GM10847 (cell line): ENCODE data around the gene TSHZ2.

ENCODE experiments used
- POLR2A ChIP-seq: IDR thresholded peaks from 2 replicates; pipeline ENCODE4 v1.6.1; 2011; ENCODE audit not compliant: insufficient read length; ENCODE audit errors: extremely low read depth

TSHZ2 gene

DNA sequence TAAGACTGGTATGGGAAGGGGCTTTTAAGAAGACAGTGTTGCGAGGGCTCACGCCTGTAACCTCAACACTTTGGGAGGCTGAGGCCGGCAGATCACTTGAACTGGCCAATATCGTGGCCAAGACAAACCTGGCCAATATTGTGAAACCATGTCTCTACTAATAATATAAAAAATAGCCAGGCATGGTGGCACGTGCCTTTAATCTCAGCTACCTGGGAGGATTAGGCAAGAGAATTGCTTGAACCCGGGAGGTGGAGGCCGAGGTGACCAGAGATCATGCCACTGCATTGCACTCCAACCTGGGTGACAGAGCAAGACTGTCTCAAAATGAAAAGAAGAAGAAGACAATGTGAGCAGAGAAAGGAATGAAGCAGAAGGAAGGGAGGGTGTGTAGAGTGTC lies 242.2 kb downstream of the TSHZ2 start:
- no peak for TF ChIP-seq POLR2A

DNA sequence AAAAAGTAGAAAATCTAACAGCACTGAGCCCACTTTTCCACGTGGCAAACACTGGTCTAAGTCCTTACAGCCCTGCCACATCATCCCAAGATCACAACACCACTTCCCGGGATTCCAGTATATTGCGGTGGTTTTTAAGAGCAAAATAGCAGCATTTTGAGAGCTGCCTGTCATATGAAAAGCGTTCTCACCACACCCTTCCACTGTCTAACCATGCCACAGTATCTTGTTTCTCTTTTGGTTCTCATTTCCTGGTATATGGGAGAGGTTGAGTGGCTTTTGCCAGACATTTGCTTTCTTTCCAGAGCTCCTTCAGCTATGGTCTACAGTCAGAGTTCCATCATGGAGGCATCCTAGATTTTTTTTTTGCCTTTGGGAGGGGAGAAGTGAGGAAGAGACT lies 243.0 kb downstream of the TSHZ2 start:
- TF ChIP-seq POLR2A: no peak

DNA sequence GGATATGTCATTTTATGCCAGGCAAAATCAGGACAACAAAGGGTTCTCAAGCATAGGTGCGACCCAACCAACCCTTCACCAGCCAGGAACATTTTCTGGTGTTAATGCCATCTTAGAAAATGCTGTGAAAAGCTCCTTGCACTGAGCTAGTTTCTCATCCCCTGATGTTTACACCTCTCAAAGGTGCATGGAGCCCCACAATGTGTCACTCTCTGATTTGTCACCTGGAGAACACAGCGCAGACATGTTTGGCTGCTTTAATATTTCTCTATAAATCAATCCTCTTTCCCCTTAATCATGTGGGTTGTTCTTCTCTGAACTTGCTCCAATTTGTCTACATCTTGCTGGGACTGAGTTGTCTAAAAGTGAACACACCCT lies 244.3 kb downstream of the TSHZ2 start:
- no peak for TF ChIP-seq POLR2A

DNA sequence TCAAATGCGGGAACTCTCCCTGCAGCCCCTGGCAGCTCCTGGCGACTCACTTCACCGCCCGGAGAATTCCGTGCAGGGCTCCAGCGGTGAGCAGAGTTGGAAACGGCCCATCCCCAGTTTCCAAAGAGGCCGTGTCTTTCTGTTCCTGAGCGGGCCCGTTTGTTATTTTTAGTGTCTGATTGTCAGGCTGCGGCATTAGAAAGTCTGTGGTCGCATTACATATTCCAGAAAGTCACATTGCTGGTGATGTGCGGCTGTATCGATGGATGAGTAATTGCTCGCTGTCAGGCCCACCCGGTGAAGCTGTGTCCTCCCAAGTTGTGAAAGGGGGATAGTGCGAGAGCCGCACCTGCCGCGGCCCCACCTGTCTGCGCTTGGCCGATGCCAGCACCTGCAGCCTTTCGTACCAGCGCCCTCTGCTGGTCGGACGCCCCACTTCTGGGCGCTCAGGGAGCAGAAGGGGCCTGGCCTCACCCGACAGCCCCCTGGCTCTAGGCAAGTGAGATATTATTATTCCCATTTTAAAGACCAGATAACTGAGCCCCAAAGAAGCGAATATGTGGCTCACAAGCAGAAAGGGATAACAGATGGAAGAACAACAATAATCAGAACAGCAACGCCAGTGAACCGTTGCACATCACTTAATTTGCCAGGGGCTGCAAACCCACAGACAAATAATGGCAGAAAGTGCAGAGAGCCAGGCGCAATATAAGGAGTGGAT lies 244.9 kb downstream of the TSHZ2 start:
- no peak for TF ChIP-seq POLR2A

DNA sequence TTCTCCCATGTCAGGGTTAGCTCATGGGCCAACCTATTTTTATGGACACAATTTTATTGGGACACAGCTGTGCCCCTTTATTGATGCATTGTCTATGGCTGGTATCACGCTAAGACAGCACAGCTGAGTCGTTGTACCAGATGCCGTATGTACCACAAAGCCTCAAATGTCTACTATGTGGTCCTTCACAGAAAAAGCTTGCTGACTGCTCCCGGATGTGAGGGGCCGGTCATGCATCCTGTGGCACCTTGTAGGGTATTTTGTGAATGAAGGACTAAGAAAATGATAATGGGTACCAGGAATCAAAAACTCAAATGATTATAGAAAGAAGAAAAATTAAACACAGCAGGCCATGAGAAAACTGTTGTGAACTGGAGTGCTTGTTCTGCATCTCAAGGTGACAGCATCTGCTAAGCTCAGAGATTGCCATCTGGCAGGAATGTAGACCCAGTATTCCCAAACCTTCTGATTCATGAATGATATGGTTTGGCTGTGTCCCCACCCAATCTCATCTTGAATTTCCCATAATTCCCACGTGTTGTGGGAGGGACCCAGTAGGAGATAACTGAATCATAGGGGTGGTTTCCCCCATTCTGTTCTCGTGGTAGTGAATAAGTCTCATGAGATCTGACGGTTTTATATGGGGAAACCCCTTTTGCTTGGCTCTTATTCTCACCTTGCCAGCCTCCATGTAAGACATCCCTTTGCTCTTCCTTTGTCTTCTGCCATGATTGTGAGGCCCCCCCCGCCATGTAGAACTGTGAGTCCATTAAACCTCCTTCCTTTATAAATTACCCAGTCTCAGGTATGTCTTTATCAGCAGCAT lies 248.5 kb downstream of the TSHZ2 start:
- TF ChIP-seq POLR2A: no peak

DNA sequence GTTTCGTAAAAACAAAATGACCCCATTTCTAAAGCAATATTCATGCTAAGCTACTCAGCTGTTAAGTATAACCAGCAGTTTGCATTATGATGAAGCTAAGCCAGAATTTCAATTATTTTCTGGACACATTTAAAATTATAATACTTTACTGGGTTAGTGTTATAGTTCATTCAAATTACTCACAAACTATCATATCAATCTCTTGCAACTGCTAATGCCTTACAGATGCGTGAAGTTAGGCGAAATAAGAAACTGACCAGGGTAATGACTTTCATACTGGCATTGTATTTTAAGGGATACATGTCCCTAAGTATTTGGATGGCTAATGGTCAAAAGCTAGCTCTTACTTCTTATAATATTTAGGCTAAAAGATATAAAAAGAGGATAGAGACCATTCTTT lies 249.6 kb downstream of the TSHZ2 start:
- TF ChIP-seq POLR2A: no peak

DNA sequence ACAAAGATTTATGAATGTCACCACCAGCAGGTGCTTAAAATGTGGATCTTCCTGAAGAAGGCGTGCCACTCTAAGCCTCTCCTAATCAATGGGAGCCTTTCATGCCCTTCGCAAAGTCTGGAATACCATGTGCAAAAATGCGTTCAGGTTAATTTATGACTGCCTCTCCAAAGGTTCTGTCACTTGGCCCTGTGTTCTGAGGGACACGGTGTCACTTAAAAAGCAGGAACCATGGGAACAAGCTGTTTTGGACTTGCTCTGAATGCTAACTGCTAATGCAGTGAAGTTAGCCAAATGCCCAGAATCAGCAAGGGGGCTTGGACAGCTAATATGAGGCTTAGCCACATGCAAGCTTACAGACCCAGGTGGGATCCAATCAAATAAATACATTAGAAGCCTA lies 250.3 kb downstream of the TSHZ2 start:
- no peak for TF ChIP-seq POLR2A

DNA sequence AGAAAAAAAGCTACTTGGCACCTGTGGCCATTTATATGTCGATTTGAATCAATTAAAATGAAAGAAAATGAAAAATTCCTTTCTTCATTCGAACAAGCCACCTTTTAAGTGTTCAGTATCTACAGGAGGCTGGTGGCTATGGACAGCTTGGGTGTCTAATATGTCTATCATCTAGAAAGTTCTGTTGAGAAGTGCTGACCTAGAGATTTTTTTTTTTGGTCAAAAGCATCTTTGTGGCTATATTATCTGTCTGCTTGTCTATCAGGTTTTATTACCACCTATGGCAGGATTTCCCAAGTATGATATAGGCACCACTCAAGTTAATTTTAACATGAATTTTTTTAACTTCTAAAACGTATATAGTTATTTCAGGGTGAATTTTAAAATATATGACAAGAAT lies 250.8 kb downstream of the TSHZ2 start:
- TF ChIP-seq POLR2A: no peak

DNA sequence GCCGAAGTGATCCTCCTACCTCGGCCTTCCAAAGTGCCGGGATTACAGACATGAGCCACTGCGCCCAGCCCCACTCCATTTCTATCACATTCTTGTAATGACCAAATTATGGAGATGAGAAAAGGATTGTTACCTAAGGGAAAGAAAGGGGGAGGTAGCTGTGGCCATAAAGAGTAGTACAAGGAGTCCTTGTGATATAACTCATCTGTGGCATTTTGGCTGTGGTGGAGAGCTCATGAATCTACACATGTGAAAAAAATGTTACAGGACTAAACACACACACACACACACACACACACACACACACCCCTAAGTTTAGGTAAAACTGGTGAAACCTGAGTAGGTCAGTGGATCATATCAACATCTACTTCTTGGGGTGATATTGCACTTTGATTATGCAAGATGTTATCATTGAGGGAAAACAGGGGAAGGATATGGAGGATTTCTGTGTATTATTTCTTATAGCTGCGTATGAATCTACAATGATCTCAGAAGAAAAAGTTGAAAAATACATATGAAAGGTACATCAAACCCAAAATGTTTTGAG lies 251.5 kb downstream of the TSHZ2 start:
- TF ChIP-seq POLR2A: no peak

DNA sequence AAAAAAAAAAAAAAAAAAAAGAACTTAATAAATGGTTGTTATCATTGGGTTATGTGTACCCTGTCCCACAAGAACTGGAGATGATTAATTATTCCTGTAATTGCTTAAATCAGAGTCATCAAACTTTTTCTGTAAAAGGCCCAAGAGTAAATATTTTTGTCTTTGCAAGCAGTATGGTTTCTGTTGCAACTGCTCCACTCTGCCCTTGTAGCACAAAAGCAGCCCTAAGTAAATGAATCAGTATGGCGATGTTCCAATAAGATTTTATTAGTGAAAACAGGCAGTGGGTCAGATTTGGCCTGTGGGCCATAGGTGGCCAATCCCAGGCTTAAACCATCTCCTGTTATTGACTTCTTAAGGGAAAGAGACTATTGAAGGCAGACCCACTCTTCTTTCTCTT lies 252.7 kb downstream of the TSHZ2 start:
- TF ChIP-seq POLR2A: no peak

DNA sequence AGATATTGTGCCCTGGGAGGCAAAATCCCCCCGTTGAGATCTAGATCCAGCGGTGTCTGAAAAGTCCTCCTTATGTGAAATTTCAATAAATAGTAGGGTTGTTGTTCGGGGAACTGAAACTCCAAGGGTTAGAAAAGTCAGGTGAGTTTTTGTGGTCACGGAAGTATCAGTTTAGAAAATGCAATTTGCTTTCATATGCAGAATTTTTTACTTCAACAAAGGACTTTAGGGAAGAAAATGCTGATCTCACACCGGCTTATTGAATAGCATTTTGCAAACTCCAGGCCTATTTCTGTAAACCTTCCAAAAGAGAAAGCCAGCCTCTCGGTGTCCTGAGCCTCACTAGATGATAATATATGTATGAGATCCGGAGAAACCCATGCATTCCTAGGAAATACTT lies 254.7 kb downstream of the TSHZ2 start:
- TF ChIP-seq POLR2A: no peak

DNA sequence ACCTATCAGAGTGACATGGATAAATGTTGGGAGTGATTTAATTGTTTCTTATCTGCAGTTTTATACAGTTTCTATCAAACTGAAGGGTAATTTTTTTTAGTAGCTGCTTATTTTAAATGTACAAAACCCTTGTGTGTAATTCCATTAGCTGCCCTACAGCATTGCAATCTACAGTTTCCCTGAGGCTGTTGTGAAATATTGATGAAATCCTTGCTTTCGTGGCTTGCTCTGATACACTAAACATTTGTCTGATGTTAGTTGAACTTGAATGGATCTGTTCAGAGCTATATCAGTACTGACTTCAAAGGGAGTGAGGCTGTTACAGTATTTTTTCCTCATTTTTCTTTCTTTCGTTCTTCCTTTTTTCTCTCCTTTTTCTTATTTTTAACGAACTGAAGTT lies 255.4 kb downstream of the TSHZ2 start:
- TF ChIP-seq POLR2A: no peak

DNA sequence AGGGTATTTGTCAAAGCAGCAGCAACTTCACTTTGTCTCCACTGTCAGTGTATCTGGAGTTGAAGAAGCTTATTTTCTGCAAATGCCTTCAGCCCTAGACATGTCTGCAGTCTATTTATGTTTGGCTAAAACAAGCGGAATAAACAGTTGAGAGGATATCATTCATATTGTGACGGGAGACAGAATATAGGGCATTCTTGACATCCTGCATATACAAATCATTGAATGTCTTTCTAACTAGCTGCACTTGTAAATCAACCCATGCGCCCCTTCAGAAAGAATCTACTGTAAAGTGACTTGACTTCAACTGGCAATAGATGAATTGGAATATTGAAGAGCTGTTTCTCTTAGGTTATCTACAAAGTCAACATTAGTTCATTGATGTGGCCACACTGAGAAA lies 258.9 kb downstream of the TSHZ2 start:
- no peak for TF ChIP-seq POLR2A

DNA sequence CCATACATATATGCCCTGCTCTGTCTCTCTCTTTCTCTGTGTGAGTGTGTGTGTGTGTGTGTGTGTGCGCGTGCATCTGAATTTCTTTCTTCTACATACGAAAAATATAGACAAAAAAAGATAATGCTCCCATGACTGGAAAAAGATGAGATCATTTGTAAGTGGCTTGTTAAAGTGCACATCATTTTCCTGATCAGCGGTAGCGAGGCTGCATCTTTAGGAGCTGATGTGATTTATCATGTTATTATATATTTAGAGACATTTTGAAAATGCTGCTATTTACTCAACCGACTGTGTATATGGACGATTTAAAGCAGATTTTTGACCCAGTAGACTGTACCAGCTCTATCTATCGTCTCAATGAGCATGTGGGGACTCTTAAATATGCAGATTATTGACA lies 265.3 kb downstream of the TSHZ2 start:
- TF ChIP-seq POLR2A: no peak

DNA sequence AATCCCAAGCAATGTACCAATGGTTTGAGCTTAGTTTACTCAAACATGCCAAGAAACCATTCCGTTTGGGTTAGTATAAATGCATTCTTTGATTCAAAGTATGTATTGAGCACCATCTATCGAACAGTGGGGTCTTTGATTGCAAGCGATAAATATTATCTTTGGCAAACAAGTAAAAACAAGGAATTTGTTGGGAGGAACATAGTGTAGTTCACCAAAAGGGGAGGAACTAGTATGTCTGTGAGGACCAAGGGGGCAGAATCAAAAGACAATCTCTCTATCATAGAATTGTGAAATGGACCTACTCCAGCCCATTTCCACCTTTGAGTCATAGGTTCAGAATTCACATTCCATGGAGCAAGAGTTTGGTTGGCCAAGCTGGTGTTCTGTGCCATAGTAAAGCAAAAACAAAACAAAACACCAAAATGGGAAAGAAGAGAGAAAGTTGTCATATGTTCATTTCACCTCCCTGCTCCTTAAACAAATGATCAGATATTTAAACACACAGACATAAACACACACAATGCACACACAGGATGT lies 266.0 kb downstream of the TSHZ2 start:
- no peak for TF ChIP-seq POLR2A

DNA sequence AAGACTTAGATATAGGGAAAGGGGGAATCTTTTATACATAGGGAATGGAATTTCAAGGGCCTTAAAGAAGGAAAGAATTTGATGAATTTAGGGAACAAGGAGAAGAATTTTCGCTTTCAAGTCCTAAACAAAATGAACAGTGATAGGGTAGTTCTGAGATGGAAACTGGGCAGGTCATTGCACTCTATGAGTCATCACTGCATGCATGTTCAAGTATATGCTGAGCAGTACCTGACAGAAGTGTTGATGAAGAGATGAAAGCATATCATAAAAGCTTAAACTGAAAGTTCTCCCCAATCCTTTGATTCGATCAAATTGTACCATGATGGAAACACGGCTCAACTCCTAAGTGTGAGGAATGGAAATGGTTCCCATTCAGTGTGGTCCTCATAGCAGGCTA lies 271.0 kb downstream of the TSHZ2 start:
- no peak for TF ChIP-seq POLR2A

DNA sequence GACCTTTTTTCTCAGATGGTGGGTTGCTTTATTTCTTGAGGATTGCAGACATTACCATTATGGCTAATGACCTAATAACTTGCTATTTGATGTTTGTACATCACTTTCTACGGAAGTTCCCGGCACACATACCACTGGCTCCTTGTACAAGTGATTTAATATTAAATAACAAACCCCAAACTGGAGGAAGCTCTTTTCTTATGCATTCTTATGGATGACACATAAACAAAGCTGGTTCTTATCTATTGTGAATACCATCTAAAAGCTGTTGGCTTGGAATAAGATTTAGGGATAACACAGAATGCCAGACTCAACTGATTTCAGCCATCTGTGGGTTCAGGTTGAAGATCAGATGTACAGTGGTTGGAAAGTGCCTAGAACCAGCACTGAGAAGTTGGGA lies 272.6 kb downstream of the TSHZ2 start:
- TF ChIP-seq POLR2A: no peak

DNA sequence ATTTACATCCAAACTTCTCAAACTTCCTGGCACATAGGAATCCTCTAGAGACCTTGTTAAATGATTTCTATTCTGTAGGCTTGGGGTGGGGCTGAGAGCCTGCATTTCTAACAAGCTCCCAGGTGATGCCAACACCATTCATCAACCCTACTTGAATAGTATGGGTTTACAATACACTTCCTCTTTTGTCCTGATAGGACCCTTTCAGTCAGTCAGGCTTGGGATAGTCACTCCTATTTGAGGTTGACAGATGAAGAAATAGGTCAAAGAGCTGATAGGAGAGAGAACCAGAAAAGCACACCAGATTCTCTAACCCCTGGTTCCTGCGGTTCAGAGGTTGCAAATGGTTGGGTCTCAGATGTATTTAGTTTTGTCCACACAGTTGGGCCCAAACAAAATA lies 273.4 kb downstream of the TSHZ2 start:
- no peak for TF ChIP-seq POLR2A
